IMR-90 (cell line): Measurements from ENCODE around the gene GAL3ST1. TPM values are rescaled to one million over a fixed set of nuclear protein-coding genes. Genes with fewer than 3 reads are reported as not detected.

Experiments used
- ATAC-seq: fragments of 200-7000 bp; cut with Tn5 transposase; 2 replicates; pipeline ENCODE4 v1.9.1; 2020; ENCODE audit warnings: low read depth, mild to moderate bottlenecking, moderate library complexity
- BruUV-seq: library from RNA; stranded (reverse); fragments of 400-500 nt; replicated peaks from 2 replicates; lab custom pipeline; 2021; lab: Mats Ljungman, UMichigan
- CTCF ChIA-PET: fragments of 300-600 bp; formaldehyde crosslinking; extraction: SDS; loops from one replicate; lab custom pipeline; 2021; ENCODE audit warnings: antibody characterized with exemption; lab: Yijun Ruan, JAX
- POLR2A ChIA-PET: fragments of 300-600 bp; sonication (Branson Sonifier 250); formaldehyde crosslinking; loops from one replicate; lab custom pipeline; 2022; ENCODE audit warnings: antibody characterized with exemption; ENCODE audit not compliant: unreplicated experiment; lab: Charles Lee
- DNase-seq: peaks from one replicate; pipeline ENCODE4 v3.0.0; 2013
- H2AFZ ChIP-seq: replicated peaks from 2 replicates; pipeline ENCODE3; 2013; ENCODE audit warnings: low read length, mild to moderate bottlenecking; ENCODE audit not compliant: poor library complexity
- H2AK5ac ChIP-seq: 2 replicates; pipeline ENCODE4 v1.6.1; 2013; ENCODE audit warnings: low read depth, low read length, inconsistent platforms
- H2AK9ac ChIP-seq: replicated peaks from 2 replicates; pipeline ENCODE3; 2013; ENCODE audit warnings: mild to moderate bottlenecking, low read depth, low read length, moderate library complexity; ENCODE audit not compliant: poor library complexity
- H2BK120ac ChIP-seq: 2 replicates; pipeline ENCODE4 v1.6.1; 2013; ENCODE audit warnings: low read depth, low read length, inconsistent platforms
- H2BK15ac ChIP-seq: 3 replicates; pipeline ENCODE4 v1.6.1; 2013; ENCODE audit warnings: low read depth, low read length, inconsistent platforms
- H2BK20ac ChIP-seq: 2 replicates; pipeline ENCODE4 v1.6.1; 2013; ENCODE audit warnings: low read depth, mild to moderate bottlenecking, inconsistent platforms, low read length, moderate library complexity
- H2BK5ac ChIP-seq: 2 replicates; pipeline ENCODE4 v1.6.1; 2013; ENCODE audit warnings: mild to moderate bottlenecking, low read depth, low read length, inconsistent platforms; ENCODE audit not compliant: poor library complexity, severe bottlenecking
- H3K14ac ChIP-seq: replicated peaks from 2 replicates; pipeline ENCODE4 v1.6.1; 2013; ENCODE audit warnings: low read depth, low read length, inconsistent platforms
- H3K18ac ChIP-seq: 2 replicates; pipeline ENCODE4 v1.6.1; 2013; ENCODE audit warnings: low read depth, low read length, control low read depth
- H3K23ac ChIP-seq: 2 replicates; pipeline ENCODE4 v1.6.1; 2013; ENCODE audit warnings: low read depth, low read length, inconsistent platforms
- H3K27ac ChIP-seq: 2 replicates; pipeline ENCODE4 v1.5.1; 2013; ENCODE audit warnings: mild to moderate bottlenecking, control low read depth, low read length; ENCODE audit not compliant: insufficient read depth
- H3K27me3 ChIP-seq: 2 replicates; pipeline ENCODE4 v1.6.1; 2013; ENCODE audit warnings: low read length; ENCODE audit not compliant: control insufficient read depth, insufficient read depth
- H3K36me3 ChIP-seq: 2 replicates; pipeline ENCODE4 v1.6.1; 2013; ENCODE audit warnings: low read length, mixed read lengths; ENCODE audit not compliant: control insufficient read depth, insufficient read depth
- H3K4ac ChIP-seq: 2 replicates; pipeline ENCODE4 v1.6.1; 2013; ENCODE audit warnings: low read depth, low read length, inconsistent platforms
- H3K4me1 ChIP-seq: 2 replicates; pipeline ENCODE4 v1.6.1; 2013; ENCODE audit warnings: low read length, mixed read lengths; ENCODE audit not compliant: control insufficient read depth, insufficient read depth
- H3K4me2 ChIP-seq: 2 replicates; pipeline ENCODE4 v1.6.1; 2013; ENCODE audit warnings: low read depth, mild to moderate bottlenecking, control low read depth, low read length, moderate library complexity
- H3K4me3 ChIP-seq: 2 replicates; pipeline ENCODE4 v1.5.1; 2013; ENCODE audit warnings: low read depth, mild to moderate bottlenecking, control low read depth, low read length, moderate library complexity; ENCODE audit not compliant: insufficient read depth
- H3K56ac ChIP-seq: 2 replicates; pipeline ENCODE4 v1.6.1; 2013; ENCODE audit warnings: low read length, inconsistent platforms; ENCODE audit not compliant: insufficient read depth; ENCODE audit errors: extremely low read depth
- H3K79me1 ChIP-seq, 2 experiments: 2 replicates each; pipeline ENCODE4 v1.6.1; 2013; ENCODE audit warnings: low read length in 2 of 2, inconsistent platforms in 1 of 2, low read depth in 1 of 2
- H3K9ac ChIP-seq: 2 replicates; pipeline ENCODE4 v1.6.1; 2013; ENCODE audit warnings: low read depth, low read length, control low read depth
- H3K9me1 ChIP-seq: 2 replicates; pipeline ENCODE4 v1.6.1; 2013; ENCODE audit warnings: low read length, inconsistent platforms; ENCODE audit not compliant: insufficient read depth
- H3K9me3 ChIP-seq: 2 replicates; pipeline ENCODE4 v1.6.1; 2013; ENCODE audit warnings: low read length; ENCODE audit not compliant: control insufficient read depth, insufficient read depth
- H4K20me1 ChIP-seq: 2 replicates; pipeline ENCODE4 v1.6.1; 2013; ENCODE audit warnings: low read length, inconsistent platforms; ENCODE audit not compliant: insufficient read depth
- H4K5ac ChIP-seq: 2 replicates; pipeline ENCODE4 v1.6.1; 2013; ENCODE audit warnings: mild to moderate bottlenecking, low read depth, low read length, control low read depth
- H4K8ac ChIP-seq, 2 experiments: 2 replicates each; pipeline ENCODE4 v1.6.1; 2013; ENCODE audit warnings: low read depth in 2 of 2, low read length in 2 of 2, control low read depth in 1 of 2, inconsistent platforms in 1 of 2
- H4K91ac ChIP-seq: 2 replicates; pipeline ENCODE4 v1.6.1; 2013; ENCODE audit warnings: low read depth, low read length, inconsistent platforms; ENCODE audit not compliant: insufficient read depth
- BHLHE40 ChIP-seq: fragments of 150-350 bp; IDR thresholded peaks from 2 replicates; pipeline ENCODE4 v1.6.1; 2016; ENCODE audit warnings: mild to moderate bottlenecking, low read depth, low read length
- CEBPB ChIP-seq: IDR thresholded peaks from 2 replicates; pipeline ENCODE4 v1.6.1; 2012; ENCODE audit warnings: low read depth, low read length, improper control_type of control experiment
- CHD1 ChIP-seq: IDR thresholded peaks from 2 replicates; pipeline ENCODE4 v1.6.1; 2012; ENCODE audit warnings: low read depth, low read length, improper control_type of control experiment
- CTCF ChIP-seq: conservative IDR thresholded peaks from 2 replicates; pipeline ENCODE4 v1.5.1; 2012; ENCODE audit warnings: mild to moderate bottlenecking, low read depth, low read length, improper control_type of control experiment
- ELK1 ChIP-seq: fragments of 150-350 bp; IDR thresholded peaks from 2 replicates; pipeline ENCODE4 v1.6.1; 2016; ENCODE audit warnings: low read depth, mild to moderate bottlenecking, low read length, moderate library complexity, borderline replicate concordance
- FOS ChIP-seq: fragments of 150-350 bp; IDR thresholded peaks from 2 replicates; pipeline ENCODE4 v1.6.1; 2016; ENCODE audit warnings: low read depth, low read length
- MAFK ChIP-seq: IDR thresholded peaks from 2 replicates; pipeline ENCODE4 v1.6.1; 2012; ENCODE audit warnings: low read depth, low read length, improper control_type of control experiment
- MAZ ChIP-seq: IDR thresholded peaks from 2 replicates; pipeline ENCODE4 v1.6.1; 2012; ENCODE audit warnings: low read depth, mild to moderate bottlenecking, low read length, improper control_type of control experiment, moderate library complexity, borderline replicate concordance
- MXI1 ChIP-seq: IDR thresholded peaks from 2 replicates; pipeline ENCODE4 v1.6.1; 2012; ENCODE audit warnings: low read depth, mild to moderate bottlenecking, low read length, moderate library complexity, borderline replicate concordance
- NFE2L2 ChIP-seq: fragments of 150-350 bp; IDR thresholded peaks from 2 replicates; pipeline ENCODE4 v1.6.1; 2016; ENCODE audit warnings: low read depth, mild to moderate bottlenecking, low read length
- POLR2A ChIP-seq: IDR thresholded peaks from 2 replicates; pipeline ENCODE4 v1.6.1; 2012; ENCODE audit warnings: mild to moderate bottlenecking, low read depth, low read length
- RAD21 ChIP-seq: IDR thresholded peaks from 2 replicates; pipeline ENCODE4 v1.6.1; 2012; ENCODE audit warnings: low read length, improper control_type of control experiment
- RCOR1 ChIP-seq: IDR thresholded peaks from 2 replicates; pipeline ENCODE4 v1.6.1; 2012; ENCODE audit warnings: mild to moderate bottlenecking, low read length, improper control_type of control experiment; ENCODE audit not compliant: insufficient replicate concordance
- RFX5 ChIP-seq: IDR thresholded peaks from 2 replicates; pipeline ENCODE4 v1.8.0; 2012; ENCODE audit warnings: low read depth, mild to moderate bottlenecking, low read length, moderate library complexity
- SMC3 ChIP-seq: fragments of 150-350 bp; IDR thresholded peaks from 2 replicates; pipeline ENCODE4 v1.6.1; 2016; ENCODE audit warnings: low read depth, mild to moderate bottlenecking, antibody characterized with exemption, low read length, moderate library complexity
- USF2 ChIP-seq: fragments of 150-350 bp; IDR thresholded peaks from 2 replicates; pipeline ENCODE4 v1.6.1; 2017; ENCODE audit warnings: mild to moderate bottlenecking, antibody characterized with exemption, low read length, low read depth
- WGBS, 2 experiments: methylation state at CpG; one replicate each; pipeline versions ENCODE4 v1.1.5 to v1.1.7; 2013; ENCODE audit warnings: missing lambda C conversion rate in 2 of 2; ENCODE audit not compliant: insufficient read length in 1 of 2; ENCODE audit errors: extremely low coverage in 2 of 2; 5-methylcytosine and 5-hydroxymethylcytosine counted together
- dilution Hi-C: fragments of 300-500 bp; cut with HindIII; formaldehyde crosslinking; loops from one replicate; pipeline ENCODE4 v1.14.3; 2018; ENCODE audit warnings: low sequenced_read_pairs; ENCODE audit not compliant: unreplicated experiment
- in situ Hi-C: fragments of 300-500 bp; cut with MboI; formaldehyde crosslinking; loops from 3 replicates; pipeline ENCODE4 v1.14.3; 2019; ENCODE audit warnings: low sequenced_read_pairs, inconsistent platforms, mixed read lengths
- intact Hi-C: fragments of 100-400 bp; cut with micrococcal nuclease; formaldehyde crosslinking; loops from 2 replicates; pipeline ENCODE4 v1.10.0; 2022
- polyA plus RNA-seq, 3 experiments: library from polyadenylated mRNA; depleted of rRNA; stranded (reverse); fragments of >200 nt; gene quantifications; 2 replicates each; pipeline ENCODE4 v1.2.3, GENCODE V29; 2012; ENCODE audit warnings: low replicate concordance in 1 of 3
- total RNA-seq: library from RNA; depleted of rRNA; stranded (reverse); fragments of >200 nt; gene quantifications from 2 replicates; pipeline ENCODE4 v1.2.3, GENCODE V29; 2012

The GAL3ST1 gene
- total and polyA plus RNA-seq, 2 of the 4 experiments (the other 2 are of a cell fraction) = not detected

- Histone ChIP-seq H3K14ac (no peak overlapping the region), H2AK5ac (no peak overlapping the region), H4K20me1 (no peaks in the 10 kb centered on the region), H2BK20ac (no peak overlapping the region), H3K23ac (no peak overlapping the region), H2BK15ac (no peak overlapping the region), H3K4ac (no peak overlapping the region), H3K9me1 (no peaks in the 10 kb centered on the region), H2AK9ac (no peak overlapping the region), H4K8ac (no peak overlapping the region), H2AFZ (no peak overlapping the region), H3K4me3 (no peak overlapping the region), H2BK5ac (no peak overlapping the region), H4K91ac (no peak overlapping the region), H3K27me3 (peaks cover 27% of the 10 kb centered on the region), H3K27ac (no peak overlapping the region), H3K4me1 (no peaks in the 10 kb centered on the region), H3K9me3 (no peaks in the 10 kb centered on the region), H2BK120ac (no peak overlapping the region), H3K56ac (no peak overlapping the region), H3K36me3 (no peaks in the 10 kb centered on the region), H3K79me1 (no peaks in the 10 kb centered on the region), H3K18ac (no peak overlapping the region), H3K9ac (no peak overlapping the region), H3K4me2 (no peak overlapping the region), H4K5ac (no peak overlapping the region)
- dilution Hi-C loops (no loop called here), in situ Hi-C loops (no loop called here), intact Hi-C loops (no loop called here)
- BruUV-seq = no TSS peak
- no peak for ATAC-seq
- WGBS, 2 experiments = no CpG with 5 or more reads among the region's 9 CpGs
- no peak for TF ChIP-seq MXI1
- no peak for TF ChIP-seq MAFK
- no peak for TF ChIP-seq CHD1
- no peak for TF ChIP-seq FOS
- TF ChIP-seq ELK1 = no peak
- TF ChIP-seq NFE2L2 = no peak
- no peak for TF ChIP-seq RCOR1
- TF ChIP-seq CTCF = no peak
- TF ChIP-seq USF2 = no peak
- no peak for TF ChIP-seq CEBPB
- no peak for TF ChIP-seq RFX5
- no peak for TF ChIP-seq RAD21
- TF ChIP-seq SMC3 = no peak
- TF ChIP-seq POLR2A = no peak
- TF ChIP-seq MAZ = no peak
- TF ChIP-seq BHLHE40 = no peak
- ChIA-PET CTCF (interaction anchor here (0.6 kb wide), 2 partner anchors 36 to 64 kb away, joined by 3 read pairs; no protein-coding TSS in a partner anchor), POLR2A (interaction anchor here (0.6 kb wide), 1 partner anchor 71 kb away, joined by 3 read pairs; no protein-coding TSS in a partner anchor)
- no peak for DNase-seq
These were observed 37.3 kb downstream of the GAL3ST1 start for GRCh38 chr22:30537083-30537731.
